ENCODE data around the gene MRRF.

The MRRF gene

GRCh38 chr9:122332644-122333043 lies 68.0 kb downstream of the MRRF start:
- no peak for DNase-seq (ENCODE audit: low read depth)

- DNase-seq (ENCODE audit: low read depth), result peak; percentile 60
Observed at GRCh38 chr9:122333169-122333808, 68.6 kb downstream of the MRRF start.

GRCh38 chr9:122334916-122335315 lies 70.2 kb downstream of the MRRF start:
- no peak for DNase-seq (ENCODE audit: low read depth)

- no peak for DNase-seq (ENCODE audit: low read depth)
Observed at GRCh38 chr9:122336189-122336588, 71.5 kb downstream of the MRRF start.

- DNase-seq (ENCODE audit: low read depth), result no peak
Observed at GRCh38 chr9:122336866-122337555, 72.3 kb downstream of the MRRF start.

- DNase-seq (ENCODE audit: low read depth), result no peak
Observed at GRCh38 chr9:122337556-122337929, 72.9 kb downstream of the MRRF start.

DNA sequence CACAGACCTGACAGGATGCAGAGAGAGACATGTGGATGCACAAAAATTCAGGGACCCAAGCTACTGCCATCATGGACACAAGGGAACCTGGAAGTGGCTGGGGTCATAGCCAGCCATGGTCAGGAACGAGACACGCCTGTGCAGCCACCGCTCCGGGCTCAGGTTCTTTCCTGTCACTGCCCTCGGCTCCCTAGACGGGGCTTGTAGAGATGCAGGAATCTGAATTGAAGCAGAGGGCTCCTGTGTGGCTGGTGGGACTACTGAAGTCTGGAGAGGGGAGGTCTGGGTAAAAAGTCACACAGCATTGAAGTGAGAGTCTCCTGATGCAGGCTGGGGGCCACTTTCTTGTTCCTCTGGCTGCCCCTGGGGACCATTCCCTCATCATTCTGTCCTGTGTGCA lies 73.9 kb downstream of the MRRF start:
- DNase-seq (ENCODE audit: low read depth), result no peak

DNA sequence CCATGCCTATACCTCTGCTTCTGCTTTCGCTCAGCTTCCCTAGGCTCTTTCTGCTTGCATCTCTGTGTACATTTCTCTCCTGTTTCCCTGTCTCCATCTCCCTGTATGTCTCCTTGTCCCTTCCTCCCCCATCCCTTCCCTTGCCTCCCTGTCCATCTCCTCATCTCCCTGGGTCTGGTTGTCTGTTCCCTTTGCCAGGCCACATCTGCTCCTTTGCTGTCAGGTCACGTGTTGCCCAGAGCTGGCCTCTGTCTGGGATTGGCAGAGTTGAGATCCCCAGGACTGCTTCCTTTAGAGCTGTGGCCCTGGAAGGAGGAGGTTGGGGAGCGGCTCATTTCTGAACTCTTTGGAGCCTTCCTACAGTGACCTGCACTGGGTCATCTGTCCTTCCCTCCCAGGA lies 74.3 kb downstream of the MRRF start:
- no peak for DNase-seq (ENCODE audit: low read depth)

DNA sequence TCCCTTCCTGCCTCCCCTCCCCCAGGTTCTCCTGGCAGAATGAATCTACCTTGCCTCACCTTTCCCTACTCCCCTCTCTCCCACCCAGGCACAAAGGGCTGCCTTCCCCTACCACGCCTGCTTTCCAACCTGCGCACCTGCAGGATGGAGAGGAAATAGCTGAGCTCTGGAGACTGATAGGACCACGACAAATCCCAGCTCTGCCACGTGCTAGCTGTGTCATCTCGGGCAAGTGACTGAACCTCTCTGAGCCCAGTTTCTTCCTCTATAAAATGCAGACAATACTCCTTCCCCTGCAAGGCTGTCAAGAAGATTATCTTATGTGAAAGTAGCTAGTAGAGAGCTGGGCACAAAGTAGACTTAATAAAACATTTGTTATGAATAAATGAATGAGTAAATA lies 74.9 kb downstream of the MRRF start:
- DNase-seq (ENCODE audit: low read depth), result no peak

- no peak for DNase-seq (ENCODE audit: low read depth)
Observed at GRCh38 chr9:122340161-122340560, 75.5 kb downstream of the MRRF start.

DNA sequence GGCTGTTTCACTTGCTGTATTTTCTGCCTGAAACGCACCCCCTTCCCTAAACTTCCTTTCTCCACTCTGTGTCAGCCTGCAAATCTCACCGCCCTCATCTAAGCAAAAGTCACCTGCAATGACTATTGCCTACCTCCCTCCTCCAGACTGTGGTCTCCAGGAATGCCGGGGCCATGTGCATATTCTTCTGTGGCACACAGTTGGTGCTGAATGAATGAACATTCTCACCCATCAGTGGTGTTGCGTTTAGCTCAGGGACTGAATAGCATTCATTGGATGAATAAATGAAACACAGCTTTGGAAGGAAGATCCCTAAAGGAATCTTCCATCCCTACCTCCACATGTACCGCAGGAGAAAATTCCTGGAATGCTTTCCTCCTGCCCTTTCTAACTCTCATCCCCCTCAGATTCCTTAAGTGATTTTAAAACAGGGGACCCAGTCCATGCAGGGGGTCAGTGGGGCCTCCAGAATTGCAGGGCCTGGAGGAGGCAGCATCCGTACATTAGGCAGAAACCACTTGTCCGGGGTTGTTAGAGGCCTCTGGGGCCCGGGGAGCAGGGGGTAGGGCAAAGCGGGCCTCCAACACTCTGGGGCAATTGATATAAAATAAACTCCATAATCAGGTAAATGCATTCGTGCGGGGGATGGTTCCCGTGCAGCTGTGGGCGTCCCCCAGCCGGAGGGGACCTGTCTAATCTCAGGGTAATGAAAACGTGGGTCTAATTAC lies 77.8 kb downstream of the MRRF start:
- DNase-seq (ENCODE audit: low read depth), result no peak

DNA sequence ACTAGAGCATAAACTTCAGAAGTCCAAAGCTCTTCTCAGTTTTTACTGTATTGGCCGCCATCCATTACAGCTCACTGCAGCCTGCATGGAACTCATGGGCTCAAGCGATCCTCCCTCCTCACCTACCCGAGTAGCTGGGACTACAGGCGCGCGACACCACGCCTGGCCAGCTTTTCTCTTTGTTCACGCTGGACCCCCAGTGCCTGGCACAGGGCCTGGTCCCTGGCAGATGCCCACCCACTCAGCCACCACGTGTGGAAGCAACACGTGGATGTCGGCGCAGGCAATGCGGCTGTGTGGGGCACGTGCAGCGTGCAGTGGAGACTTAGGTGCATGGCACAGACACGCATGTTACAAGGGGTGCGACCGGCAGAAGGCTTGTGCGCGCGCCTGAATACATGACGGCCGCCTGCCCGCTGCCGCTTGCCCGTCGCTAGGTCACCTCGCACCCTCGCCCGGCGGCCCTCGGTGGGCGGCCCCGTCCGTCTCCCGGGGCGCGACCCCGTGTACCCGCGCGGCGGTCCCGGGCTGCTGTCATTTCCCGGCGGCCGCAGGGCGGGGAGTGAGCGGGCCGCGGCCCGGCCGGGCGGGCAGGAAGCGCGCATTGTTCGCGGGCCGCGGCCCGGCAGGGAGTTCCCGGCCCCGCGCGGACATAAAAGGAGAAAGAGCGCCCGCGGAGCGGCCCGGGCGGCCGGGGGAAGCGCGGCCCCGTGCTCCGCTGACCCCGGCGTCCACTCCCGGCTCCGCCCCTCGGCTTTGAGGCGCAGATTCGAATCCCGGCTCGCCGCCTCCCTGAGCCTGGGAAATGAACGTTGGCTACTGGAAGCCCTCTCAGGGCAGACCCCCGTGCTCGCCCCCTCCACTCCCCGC lies 82.0 kb downstream of the MRRF start:
- no peak for DNase-seq (ENCODE audit: low read depth)

DNA sequence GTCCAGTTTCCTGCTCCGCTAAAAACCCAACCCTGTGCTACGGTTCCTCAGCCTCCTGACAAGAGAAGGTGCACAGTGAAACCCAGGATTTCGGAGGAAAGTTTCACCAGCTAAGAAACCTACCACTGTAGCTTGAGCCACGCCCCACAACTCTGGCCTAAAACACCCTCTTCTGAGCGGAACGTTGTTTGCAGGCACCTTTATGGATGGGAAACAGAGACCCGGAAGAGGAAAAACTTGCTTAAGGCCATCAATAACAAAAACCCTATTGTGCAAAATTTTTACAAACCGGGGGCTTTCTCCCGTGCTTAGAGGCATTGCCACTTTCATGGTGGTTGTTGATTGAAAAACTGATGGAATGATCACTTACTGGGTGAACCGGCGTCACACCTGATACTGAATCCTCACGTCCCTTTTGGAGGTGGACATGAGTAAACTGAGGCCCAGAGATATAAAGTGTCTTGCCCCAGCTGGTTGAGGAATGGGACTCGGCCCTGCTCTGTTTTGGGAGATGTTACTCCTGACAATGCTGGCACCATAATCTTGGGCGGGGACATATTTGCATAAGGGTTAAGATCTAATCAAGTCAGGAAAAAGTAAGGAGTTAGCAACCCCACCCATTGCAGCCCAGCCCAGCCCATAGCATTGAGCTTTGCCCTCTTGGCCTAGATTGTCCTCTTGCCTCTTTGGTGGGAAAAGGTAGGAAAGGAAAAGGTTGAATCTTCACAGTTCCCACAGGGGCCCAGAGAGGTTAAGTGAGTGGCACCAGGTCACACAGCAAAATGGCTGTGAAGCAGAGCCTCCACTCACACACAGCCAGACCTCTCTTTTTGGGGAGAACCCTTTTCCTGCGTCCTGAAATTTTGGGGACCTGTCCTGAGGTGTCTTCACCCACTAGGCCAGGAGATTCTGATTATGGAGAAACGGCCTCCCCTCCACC lies 82.9 kb downstream of the MRRF start:
- no peak for DNase-seq (ENCODE audit: low read depth)

DNA sequence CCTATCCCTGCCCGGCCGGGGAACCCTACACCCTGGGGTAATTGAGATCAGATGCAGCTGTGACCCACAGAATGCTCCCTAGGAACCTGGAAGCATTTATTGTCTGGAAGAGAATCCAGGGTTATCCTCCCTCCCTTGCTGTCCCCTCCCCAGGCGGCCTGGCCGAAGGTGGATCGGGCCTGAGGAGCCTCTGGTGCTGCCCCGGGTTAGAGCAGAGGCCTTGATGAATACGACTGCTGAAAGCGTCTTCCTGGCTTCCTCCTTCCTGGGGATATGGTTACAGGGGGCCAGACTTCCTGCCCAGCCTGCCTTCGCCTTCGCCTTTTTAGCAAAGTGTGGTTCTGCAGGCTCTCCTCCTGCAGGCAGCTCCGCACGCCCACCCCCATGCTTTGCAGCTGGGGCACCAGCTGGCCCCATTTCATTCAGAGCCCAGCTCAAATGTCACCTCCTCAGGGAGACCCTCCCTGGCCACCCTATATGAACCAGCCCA lies 83.7 kb downstream of the MRRF start:
- no peak for DNase-seq (ENCODE audit: low read depth)

GRCh38 chr9:122348791-122349190 lies 84.1 kb downstream of the MRRF start:
- no peak for DNase-seq (ENCODE audit: low read depth)

DNA sequence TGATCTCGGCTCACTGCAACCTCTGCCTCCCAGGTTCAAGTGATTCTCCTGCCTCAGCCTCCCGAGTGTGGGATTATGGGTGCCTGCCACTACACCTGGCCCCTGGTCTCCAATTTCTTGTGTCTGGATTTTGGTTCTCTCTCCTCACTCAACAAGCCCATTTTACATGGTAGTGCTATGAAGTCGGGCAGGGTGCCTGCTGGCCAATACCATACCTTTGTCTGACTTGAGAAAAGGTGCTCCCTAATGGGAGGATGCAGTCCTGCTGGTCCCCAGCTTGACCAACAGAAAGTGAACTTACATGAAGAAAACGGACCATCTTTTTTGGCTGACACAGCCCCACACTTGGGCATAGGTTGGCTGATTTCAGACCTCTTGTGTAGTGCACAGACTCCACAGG lies 84.5 kb downstream of the MRRF start:
- DNase-seq (ENCODE audit: low read depth), result no peak

DNA sequence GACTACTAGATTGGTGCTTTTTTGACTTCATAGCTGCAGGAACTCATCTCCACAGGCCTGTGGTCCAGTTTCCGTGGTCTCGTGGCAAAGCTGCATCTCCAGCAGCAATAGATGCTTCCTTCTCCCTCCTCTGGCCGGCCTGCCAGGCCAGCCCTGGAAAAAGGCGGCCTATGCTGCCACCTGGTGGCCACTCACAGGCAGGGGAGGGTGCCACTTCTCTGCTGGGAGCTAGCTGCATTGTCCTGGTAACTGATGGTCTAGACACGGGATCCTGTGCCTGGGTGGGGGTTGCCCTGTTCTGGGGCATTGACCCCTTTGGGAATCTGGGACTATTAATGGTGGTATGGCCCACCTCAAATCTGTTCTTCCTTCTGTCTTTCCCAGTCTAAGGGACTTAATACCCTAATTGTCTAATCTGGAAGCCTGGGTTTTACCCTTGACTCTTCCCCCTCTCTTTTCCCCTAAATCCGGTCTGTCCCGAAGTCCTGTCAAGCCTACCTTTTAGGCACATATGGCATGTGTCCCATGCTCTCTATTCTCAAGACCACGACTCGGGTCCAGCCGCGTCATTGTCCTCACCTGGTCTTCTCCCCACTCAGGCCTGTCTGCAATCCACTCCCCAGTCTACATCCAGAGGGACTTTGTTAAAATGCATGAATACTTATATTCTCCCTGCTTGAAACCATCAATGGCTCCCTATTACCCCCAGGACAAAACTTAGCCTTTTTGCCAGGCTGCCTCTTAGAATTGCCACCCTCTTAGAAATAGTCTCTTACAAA lies 86.1 kb downstream of the MRRF start:
- no peak for DNase-seq (ENCODE audit: low read depth)

- DNase-seq (ENCODE audit: low read depth), result no peak
Observed at GRCh38 chr9:122354536-122355199, 90.0 kb downstream of the MRRF start.

DNA sequence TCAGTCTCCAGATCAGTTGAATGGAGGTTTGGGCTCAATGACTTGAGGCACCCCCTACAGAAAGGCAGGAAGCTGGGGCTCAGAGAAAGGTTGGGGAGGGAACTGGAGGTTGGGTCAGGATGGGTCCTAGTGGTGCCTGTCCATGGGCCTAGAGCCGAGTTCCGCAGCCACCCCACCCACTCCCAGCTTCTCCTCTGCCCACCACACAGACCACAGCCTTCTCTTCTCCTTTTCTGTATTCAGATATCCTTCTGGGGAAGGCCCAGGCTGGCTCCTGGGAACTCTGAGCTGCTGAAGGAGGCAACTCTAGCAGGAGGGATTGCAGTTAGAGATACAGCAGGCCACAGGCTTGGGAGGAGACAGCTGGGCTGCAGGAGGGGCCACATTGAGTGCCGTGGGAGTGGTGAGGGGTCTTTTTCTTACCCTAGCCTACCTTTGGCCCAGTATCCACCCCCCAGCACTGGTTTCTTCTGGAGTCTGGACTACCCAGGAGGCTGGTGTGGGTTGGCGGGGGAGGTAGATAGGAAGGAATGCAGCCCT lies 90.7 kb downstream of the MRRF start:
- DNase-seq (ENCODE audit: low read depth), result no peak
